GM19463 (cell line): ENCODE data around the gene RABEP2.

ENCODE experiments used
- ATAC-seq: cut with Tn5 transposase; IDR thresholded peaks from one replicate; pipeline ENCODE4 v1.9.1; 2021; ENCODE audit warnings: mild to moderate bottlenecking, moderate library complexity; ENCODE audit not compliant: unreplicated experiment

RABEP2 gene

GRCh38 chr16:28859326-28859725 is 65.7 kb downstream of the RABEP2 start:
- no peak for ATAC-seq

- ATAC-seq = no peak
These were observed 66.6 kb downstream of the RABEP2 start for GRCh38 chr16:28858421-28858820.
